GM21423 (cell line): ENCODE measurements around the gene CYP2R1.

Experiments used
- ATAC-seq: cut with Tn5 transposase; IDR thresholded peaks from one replicate; pipeline ENCODE4 v1.9.1; 2021; ENCODE audit warnings: mild to moderate bottlenecking, moderate library complexity; ENCODE audit not compliant: unreplicated experiment

CYP2R1 gene

GRCh38 chr11:14892036-14892556 is at the start of gene CYP2R1:
Gene CYP2R1 (minus strand): TSS chr11:14892231. CDS start chr11:14892205, 26 bp downstream.
- peak; percentile 93 for ATAC-seq

- no peak for ATAC-seq
Observed at GRCh38 chr11:14938936-14939335, 46.9 kb upstream of the CYP2R1 start.

- ATAC-seq, result no peak
Observed at GRCh38 chr11:14934641-14935351, 42.8 kb upstream of the CYP2R1 start.

- ATAC-seq, result no peak
Observed at GRCh38 chr11:14932447-14932846, 40.4 kb upstream of the CYP2R1 start.

- ATAC-seq, result no peak
Observed at GRCh38 chr11:14930369-14930768, 38.3 kb upstream of the CYP2R1 start.

- no peak for ATAC-seq
Observed at GRCh38 chr11:14927146-14927545, 35.1 kb upstream of the CYP2R1 start.

- no peak for ATAC-seq
Observed at GRCh38 chr11:14924318-14924717, 32.3 kb upstream of the CYP2R1 start.

- ATAC-seq, result no peak
Observed at GRCh38 chr11:14916403-14916802, 24.4 kb upstream of the CYP2R1 start.

- no peak for ATAC-seq
Observed at GRCh38 chr11:14914536-14914935, 22.5 kb upstream of the CYP2R1 start.

GRCh38 chr11:14908214-14908880 is 16.3 kb upstream of the CYP2R1 start:
- no peak for ATAC-seq

- ATAC-seq, result peak; percentile 42
Observed at GRCh38 chr11:14907411-14908213, 15.6 kb upstream of the CYP2R1 start.

- no peak for ATAC-seq
Observed at GRCh38 chr11:14906993-14907392, 15.0 kb upstream of the CYP2R1 start.

- ATAC-seq, result no peak
Observed at GRCh38 chr11:14906578-14906977, 14.5 kb upstream of the CYP2R1 start.

- ATAC-seq, result peak; percentile 57
Observed at GRCh38 chr11:14905104-14906033, 13.3 kb upstream of the CYP2R1 start.

GRCh38 chr11:14904745-14905103 is 12.7 kb upstream of the CYP2R1 start:
- peak; percentile 47 for ATAC-seq

GRCh38 chr11:14902650-14903350 is 10.8 kb upstream of the CYP2R1 start:
- no peak for ATAC-seq

- no peak for ATAC-seq
Observed at GRCh38 chr11:14898906-14899305, 6.9 kb upstream of the CYP2R1 start.

GRCh38 chr11:14898355-14898754 is 6.3 kb upstream of the CYP2R1 start:
- no peak for ATAC-seq

- no peak for ATAC-seq
Observed at GRCh38 chr11:14894657-14895598, 2.9 kb upstream of the CYP2R1 start.
